Activated CD8-positive, alpha-beta T cell treated with anti-CD3 and anti-CD28 coated beads for 36 hours (primary cell): ENCODE results near the gene SYNE2. TPM values are rescaled to one million over a fixed set of nuclear protein-coding genes. Genes with fewer than 3 reads are reported as not detected.

ENCODE experiments used
- ATAC-seq: fragments of 200-7000 bp; cut with Tn5 transposase; one replicate; pipeline ENCODE4 v1.10.0; 2021; ENCODE audit warnings: mild to moderate bottlenecking, moderate library complexity
- CTCF ChIA-PET: fragments of 350-600 bp; sonication (Branson Sonifier 250); formaldehyde crosslinking; loops from one replicate; lab custom pipeline; 2021; ENCODE audit warnings: antibody characterized with exemption; lab: Charles Lee
- POLR2A ChIA-PET: fragments of 350-600 bp; sonication (Branson Sonifier 250); formaldehyde crosslinking; loops from one replicate; lab custom pipeline; 2021; ENCODE audit warnings: antibody characterized with exemption; lab: Charles Lee
- DNase-seq: peaks from one replicate; pipeline ENCODE4 v3.0.0-alpha.2; 2020
- H3K27ac Mint-ChIP-seq: one replicate; pipeline ENCODE4 v1.8.0; 2021; ENCODE audit warnings: mild to moderate bottlenecking, mixed read lengths
- H3K27me3 Mint-ChIP-seq: one replicate; pipeline ENCODE4 v1.8.0; 2021; ENCODE audit warnings: mixed read lengths
- H3K36me3 Mint-ChIP-seq: one replicate; pipeline ENCODE4 v1.8.0; 2021; ENCODE audit warnings: low read depth, mixed read lengths
- H3K4me1 Mint-ChIP-seq: one replicate; pipeline ENCODE4 v1.8.0; 2021; ENCODE audit warnings: low read depth, mixed read lengths
- H3K4me3 Mint-ChIP-seq: one replicate; pipeline ENCODE4 v1.8.0; 2021; ENCODE audit warnings: mild to moderate bottlenecking, moderate library complexity, mixed read lengths
- H3K9me3 Mint-ChIP-seq: one replicate; pipeline ENCODE4 v1.8.0; 2021; ENCODE audit warnings: mixed read lengths
- intact Hi-C: fragments of 100-400 bp; cut with micrococcal nuclease; formaldehyde crosslinking; loops from one replicate; pipeline ENCODE4 v1.10.0; 2022
- total RNA-seq, 2 experiments: library from RNA; stranded (reverse); gene quantifications; one replicate each; pipeline ENCODE4 v1.2.3, GENCODE V29; 2021
- TF ChIP-seq, protein P1 (sequence below): fragments of 200-600 bp; IDR thresholded peaks from one replicate; pipeline ENCODE4 v1.8.0; 2022; ENCODE audit warnings: antibody characterized with exemption, mild to moderate bottlenecking

Gene SYNE2
- total RNA-seq, 2 experiments from 2014 or later = 28.1 to 29.0 TPM

DNA sequence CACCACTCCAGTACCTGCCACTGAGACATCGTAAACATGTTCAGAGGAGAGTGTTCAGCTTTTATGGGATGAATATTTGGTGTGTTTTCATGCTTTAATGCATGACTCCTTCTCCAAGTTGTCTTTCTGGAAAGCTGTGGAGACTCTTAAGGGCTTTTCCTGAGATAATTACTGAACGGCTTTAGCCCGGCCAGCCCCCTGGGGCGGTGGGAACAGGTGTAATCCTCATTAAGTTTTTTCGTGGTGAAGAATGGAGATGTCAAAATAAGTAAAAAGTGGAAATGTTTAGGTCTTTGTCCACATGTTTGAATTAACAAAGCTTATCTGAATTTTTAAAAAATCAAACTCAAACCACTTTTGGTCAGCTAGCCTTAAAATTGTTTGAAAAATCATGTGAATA is 1.5 kb downstream of the SYNE2 start:
- ATAC-seq = no peak
- peaks cover 3% of the 10 kb centered on the region for H3K36me3 Mint-ChIP-seq
- peaks cover 42% of the 10 kb centered on the region for H3K4me1 Mint-ChIP-seq
- intact Hi-C loops = loop anchor here (5.0 kb wide), 1 partner anchor 83 kb away; no protein-coding TSS in a partner anchor
- CTCF ChIA-PET = interaction anchor here (1.6 to 3.2 kb wide), 3 partner anchors 9 to 377 kb away, joined by 3 to 14 read pairs (median 10); no protein-coding TSS in a partner anchor
- H3K4me3 Mint-ChIP-seq = peak overlapping the region; percentile 95
- no peak for DNase-seq
- TF ChIP-seq, protein P1, sequence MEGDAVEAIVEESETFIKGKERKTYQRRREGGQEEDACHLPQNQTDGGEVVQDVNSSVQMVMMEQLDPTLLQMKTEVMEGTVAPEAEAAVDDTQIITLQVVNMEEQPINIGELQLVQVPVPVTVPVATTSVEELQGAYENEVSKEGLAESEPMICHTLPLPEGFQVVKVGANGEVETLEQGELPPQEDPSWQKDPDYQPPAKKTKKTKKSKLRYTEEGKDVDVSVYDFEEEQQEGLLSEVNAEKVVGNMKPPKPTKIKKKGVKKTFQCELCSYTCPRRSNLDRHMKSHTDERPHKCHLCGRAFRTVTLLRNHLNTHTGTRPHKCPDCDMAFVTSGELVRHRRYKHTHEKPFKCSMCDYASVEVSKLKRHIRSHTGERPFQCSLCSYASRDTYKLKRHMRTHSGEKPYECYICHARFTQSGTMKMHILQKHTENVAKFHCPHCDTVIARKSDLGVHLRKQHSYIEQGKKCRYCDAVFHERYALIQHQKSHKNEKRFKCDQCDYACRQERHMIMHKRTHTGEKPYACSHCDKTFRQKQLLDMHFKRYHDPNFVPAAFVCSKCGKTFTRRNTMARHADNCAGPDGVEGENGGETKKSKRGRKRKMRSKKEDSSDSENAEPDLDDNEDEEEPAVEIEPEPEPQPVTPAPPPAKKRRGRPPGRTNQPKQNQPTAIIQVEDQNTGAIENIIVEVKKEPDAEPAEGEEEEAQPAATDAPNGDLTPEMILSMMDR = no peak
- peak overlapping the region; percentile 93 for H3K27ac Mint-ChIP-seq
- no peaks in the 10 kb centered on the region for H3K9me3 Mint-ChIP-seq
- POLR2A ChIA-PET = interaction anchor here (0.7 to 2.0 kb wide), 3 partner anchors 10 to 84 kb away, joined by 3 to 13 read pairs (median 3); no protein-coding TSS in a partner anchor
- H3K27me3 Mint-ChIP-seq = no peaks in the 10 kb centered on the region

DNA sequence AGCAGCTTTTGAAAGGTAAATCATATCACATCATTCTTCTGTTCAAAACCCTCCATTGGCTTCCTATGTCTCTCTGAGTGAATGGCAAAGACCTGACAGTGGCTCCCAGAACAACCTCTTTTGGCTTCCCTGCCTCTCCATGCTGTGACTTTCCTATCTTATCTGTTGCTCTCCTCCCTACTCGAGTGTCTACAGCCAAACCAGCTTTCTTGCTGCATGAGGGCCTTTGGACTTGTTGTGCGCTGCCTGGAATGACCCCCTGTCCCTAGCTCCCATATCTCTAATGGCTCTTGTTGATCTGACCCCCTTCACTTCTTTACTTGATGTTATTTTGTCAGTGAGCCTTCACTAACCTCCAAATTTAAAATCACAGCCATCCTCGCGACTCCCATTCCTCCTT is 2.5 kb downstream of the SYNE2 start:
- intact Hi-C loops = no loop called here
- Mint-ChIP-seq H3K36me3 (peaks cover 3% of the 10 kb centered on the region), H3K4me1 (peaks cover 47% of the 10 kb centered on the region), H3K27me3 (no peaks in the 10 kb centered on the region), H3K27ac (peak overlapping the region; percentile 5), H3K4me3 (peak overlapping the region; percentile 12), H3K9me3 (no peaks in the 10 kb centered on the region)
- ChIA-PET CTCF (interaction anchor here (1.1 to 3.1 kb wide), 2 partner anchors 9 to 206 kb away, joined by 3 to 14 read pairs; no protein-coding TSS in a partner anchor), POLR2A (interaction anchor here (2.0 kb wide), 2 partner anchors 9 to 13 kb away, joined by 5 to 13 read pairs; no protein-coding TSS in a partner anchor)
- TF ChIP-seq, protein P1 = no peak
- ATAC-seq = no peak
- no peak for DNase-seq

DNA sequence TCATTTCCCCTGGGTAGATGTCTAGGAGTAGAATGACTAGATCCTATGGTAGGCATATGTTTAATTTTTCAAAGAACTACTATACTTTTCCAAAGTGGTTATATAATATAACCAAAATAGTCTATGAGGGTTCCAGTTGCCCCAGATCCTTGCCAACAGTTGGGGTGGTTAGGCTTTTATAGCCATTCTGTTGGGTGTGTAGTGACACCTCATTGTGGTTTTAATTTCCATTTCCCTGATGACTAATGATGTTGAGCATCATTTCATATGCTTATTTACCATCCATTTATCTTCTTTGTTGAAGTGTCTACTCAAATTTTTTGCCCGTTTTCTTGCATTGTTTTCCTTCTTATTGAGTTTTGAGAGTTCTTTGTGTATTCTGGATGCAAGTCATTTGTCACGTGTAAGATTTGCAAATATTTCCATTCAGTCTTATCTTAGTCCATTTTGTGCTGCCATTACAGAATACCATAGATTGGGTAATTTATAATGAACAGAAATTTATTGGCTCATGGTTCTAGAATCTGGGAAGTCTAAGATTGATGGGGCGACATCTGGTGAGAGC is 4.7 kb downstream of the SYNE2 start:
- Mint-ChIP-seq H3K4me1 (peaks cover 50% of the 10 kb centered on the region), H3K27ac (peak overlapping the region; percentile 74), H3K4me3 (no peak overlapping the region), H3K27me3 (no peaks in the 10 kb centered on the region), H3K9me3 (no peaks in the 10 kb centered on the region), H3K36me3 (peaks cover 3% of the 10 kb centered on the region)
- CTCF ChIA-PET = no interaction called here
- intact Hi-C loops = no loop called here
- DNase-seq (peak; percentile 42), ATAC-seq (peak; percentile 32)
- TF ChIP-seq, protein P1 = no peak
- POLR2A ChIA-PET = interaction anchor here (1.2 kb wide), 1 partner anchor 10 kb away, joined by 5 read pairs; no protein-coding TSS in a partner anchor

DNA sequence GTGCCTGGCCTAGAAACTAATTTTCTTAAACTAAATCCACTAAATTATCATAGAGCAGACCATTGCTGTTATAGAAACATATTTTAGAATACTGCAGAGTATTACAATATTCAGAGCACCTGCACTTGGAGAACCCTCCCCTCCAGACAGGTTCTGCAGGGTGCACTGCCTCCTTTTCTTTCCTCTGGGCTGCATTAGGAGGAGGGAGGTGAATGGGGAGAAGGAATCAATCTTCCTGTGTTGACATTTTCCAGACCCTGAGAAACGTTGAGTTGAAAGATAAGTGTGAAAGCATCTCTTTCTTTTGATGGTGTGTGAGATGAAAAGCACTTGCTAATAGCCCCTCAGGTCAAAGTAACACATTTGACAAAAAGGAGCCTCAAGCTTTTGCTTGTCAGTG is 7.3 kb downstream of the SYNE2 start:
- intact Hi-C loops = no loop called here
- ChIA-PET POLR2A (no interaction called here), CTCF (no interaction called here)
- no peaks in the 10 kb centered on the region for H3K27me3 Mint-ChIP-seq
- DNase-seq (no peak), ATAC-seq (no peak)
- H3K36me3 Mint-ChIP-seq = peaks cover 3% of the 10 kb centered on the region
- H3K27ac Mint-ChIP-seq = peak overlapping the region; percentile 28
- no peak overlapping the region for H3K4me3 Mint-ChIP-seq
- no peaks in the 10 kb centered on the region for H3K9me3 Mint-ChIP-seq
- H3K4me1 Mint-ChIP-seq = peaks cover 56% of the 10 kb centered on the region
- TF ChIP-seq, protein P1 = no peak

DNA sequence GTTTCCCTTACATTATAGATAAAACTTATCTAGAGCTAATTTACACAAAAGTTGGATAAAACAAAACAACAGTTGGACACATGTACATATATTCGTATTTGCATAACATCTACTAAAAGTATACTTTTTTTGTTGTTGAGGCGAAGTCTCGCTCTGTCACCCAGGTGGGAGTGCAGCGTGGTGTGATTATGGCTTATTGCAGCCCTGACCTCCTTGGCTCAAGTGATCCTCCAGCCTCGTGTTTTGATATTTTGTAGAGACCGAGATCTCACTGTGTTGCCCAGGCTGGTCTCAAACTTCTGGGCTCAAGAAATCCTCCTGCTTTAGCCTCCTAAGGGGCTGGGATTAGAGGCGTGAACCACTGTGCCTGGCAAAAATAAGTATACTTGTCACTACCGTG is 9.4 kb downstream of the SYNE2 start:
- ATAC-seq (no peak), DNase-seq (no peak)
- intact Hi-C loops = no loop called here
- POLR2A ChIA-PET = no interaction called here
- no peaks in the 10 kb centered on the region for H3K27me3 Mint-ChIP-seq
- peaks cover 5% of the 10 kb centered on the region for H3K36me3 Mint-ChIP-seq
- CTCF ChIA-PET = no interaction called here
- TF ChIP-seq, protein P1 = no peak
- H3K4me3 Mint-ChIP-seq = no peak overlapping the region
- peaks cover 53% of the 10 kb centered on the region for H3K4me1 Mint-ChIP-seq
- no peak overlapping the region for H3K27ac Mint-ChIP-seq
- no peaks in the 10 kb centered on the region for H3K9me3 Mint-ChIP-seq
